ENCODE data around the gene FASN.

FASN gene

GRCh38 chr17:82059272-82060000 lies 38.6 kb downstream of the FASN start:
- in situ Hi-C loops (cut with MboI; ENCODE audit: low sequenced_read_pairs), result no loop called here

GRCh38 chr17:82058855-82059249 lies 39.2 kb downstream of the FASN start:
- in situ Hi-C loops (cut with MboI; ENCODE audit: low sequenced_read_pairs), result no loop called here

- in situ Hi-C loops (cut with MboI; ENCODE audit: low sequenced_read_pairs), result no loop called here
Measured at GRCh38 chr17:82058230-82058854, 39.7 kb downstream of the FASN start.

GRCh38 chr17:82056729-82057621 lies 41.1 kb downstream of the FASN start:
- in situ Hi-C loops (cut with MboI; ENCODE audit: low sequenced_read_pairs), result no loop called here

GRCh38 chr17:82055965-82056728 lies 41.9 kb downstream of the FASN start:
- in situ Hi-C loops (cut with MboI; ENCODE audit: low sequenced_read_pairs), result no loop called here

- in situ Hi-C loops (cut with MboI; ENCODE audit: low sequenced_read_pairs), result no loop called here
Measured at GRCh38 chr17:82055023-82055964, 42.7 kb downstream of the FASN start.

GRCh38 chr17:82054351-82055022 lies 43.5 kb downstream of the FASN start:
- in situ Hi-C loops (cut with MboI; ENCODE audit: low sequenced_read_pairs), result no loop called here

GRCh38 chr17:82053556-82054263 lies 44.3 kb downstream of the FASN start:
- in situ Hi-C loops (cut with MboI; ENCODE audit: low sequenced_read_pairs), result no loop called here

GRCh38 chr17:82053130-82053529 lies 44.9 kb downstream of the FASN start:
- in situ Hi-C loops (cut with MboI; ENCODE audit: low sequenced_read_pairs), result no loop called here

- in situ Hi-C loops (cut with MboI; ENCODE audit: low sequenced_read_pairs), result no loop called here
Measured at GRCh38 chr17:82052638-82053059, 45.4 kb downstream of the FASN start.

- in situ Hi-C loops (cut with MboI; ENCODE audit: low sequenced_read_pairs), result no loop called here
Measured at GRCh38 chr17:82051776-82052637, 46.0 kb downstream of the FASN start, which contains the start of the genes GPS1 and RFNG. Gene GPS1, plus strand, starts transcription at chr17:82051898. Its CDS starts 34 bp downstream, at chr17:82051932. Gene RFNG, minus strand, starts transcription at chr17:82051811. Its CDS starts 45 bp downstream, at chr17:82051766.

- in situ Hi-C loops (cut with MboI; ENCODE audit: low sequenced_read_pairs), result no loop called here
Measured at GRCh38 chr17:82050761-82051641, 47.0 kb downstream of the FASN start.

GRCh38 chr17:82050152-82050760 lies 47.8 kb downstream of the FASN start:
- in situ Hi-C loops (cut with MboI; ENCODE audit: low sequenced_read_pairs), result no loop called here

GRCh38 chr17:82049521-82049971 lies 48.5 kb downstream of the FASN start:
- in situ Hi-C loops (cut with MboI; ENCODE audit: low sequenced_read_pairs), result no loop called here

- in situ Hi-C loops (cut with MboI; ENCODE audit: low sequenced_read_pairs), result no loop called here
Measured at GRCh38 chr17:82049106-82049505, 48.9 kb downstream of the FASN start.

GRCh38 chr17:82048571-82048971 lies 49.5 kb downstream of the FASN start:
- in situ Hi-C loops (cut with MboI; ENCODE audit: low sequenced_read_pairs), result no loop called here

Data from hTERT RPE-1 (cell line).